ENCODE results near the gene PRM2. TPM values are rescaled to one million over a fixed set of nuclear protein-coding genes. Genes with fewer than 3 reads are reported as not detected.

The PRM2 gene
- total RNA-seq, 1 experiment from 2014 or later = not detected

DNA sequence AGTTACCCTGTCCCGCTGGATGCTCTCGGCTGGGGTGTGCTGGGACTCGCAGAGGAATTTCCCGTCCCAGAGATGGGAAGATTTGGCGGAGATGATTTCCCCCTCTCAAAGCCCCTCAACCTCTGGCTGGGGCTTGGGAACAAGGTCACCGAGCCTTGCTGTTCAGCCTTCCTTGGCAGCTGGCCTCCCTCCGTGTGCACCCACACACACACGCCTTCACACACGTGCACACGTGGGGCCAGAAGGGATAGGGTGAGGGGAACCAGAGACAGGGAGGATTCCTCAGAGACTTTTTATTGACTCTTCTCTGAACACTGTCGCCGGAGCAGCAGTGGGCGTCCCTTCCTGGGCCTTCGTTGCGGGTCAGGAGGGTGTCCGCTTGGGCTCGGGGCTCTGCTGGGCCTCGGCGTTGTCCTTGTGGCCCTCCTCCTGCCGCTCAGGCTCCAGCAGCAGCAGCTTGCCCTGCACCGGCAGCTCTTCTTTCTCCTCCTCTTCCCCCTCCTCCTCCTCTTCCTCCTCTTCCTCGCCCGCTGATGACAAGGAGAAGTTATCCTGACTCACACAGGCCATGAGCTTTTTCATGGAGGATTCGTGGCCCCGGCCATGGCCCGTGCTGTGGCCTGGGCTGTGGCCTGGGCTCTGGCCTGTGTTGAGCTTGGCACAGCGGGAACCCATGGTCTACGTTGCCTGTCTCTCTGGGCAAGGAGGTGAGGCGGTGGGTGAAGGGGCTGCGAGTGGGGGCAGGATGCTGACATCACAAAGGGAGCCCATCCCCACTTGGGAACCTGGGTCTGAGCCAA, 3.2 kb downstream of the PRM2 start, which contains the start of gene PRM3:
Gene PRM3, minus strand, starts transcription at position 709 of the 800 bp plus-strand sequence. Its CDS starts 34 bp downstream, at position 675.
- DNase-seq (ENCODE audit: low read depth) = no peak
- in situ Hi-C loops (cut with HindIII; ENCODE audit: low pct_unique_long_range_greater_than_20kb, low sequenced_read_pairs) = no loop called here

DNA sequence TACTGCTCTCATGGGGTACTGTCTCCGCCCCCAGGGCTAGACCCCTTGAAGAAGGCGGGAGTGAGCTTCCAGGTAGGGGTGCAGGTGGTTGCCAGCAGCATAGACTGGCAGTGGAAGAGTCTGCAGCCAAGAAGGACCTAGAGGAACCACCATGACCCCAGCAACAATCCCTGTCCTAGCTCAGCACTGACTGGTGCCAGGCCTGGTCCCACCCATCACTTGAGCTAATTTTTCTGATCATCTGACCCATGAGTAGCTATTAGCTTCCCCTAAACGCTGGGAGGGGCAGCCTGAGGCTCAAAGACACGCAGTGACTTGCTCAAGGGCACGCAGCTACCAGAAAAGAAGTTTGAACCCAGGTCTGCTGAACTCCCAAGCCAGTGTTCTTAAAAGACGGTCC, 3.8 kb downstream of the PRM2 start:
- DNase-seq (ENCODE audit: low read depth) = no peak
- in situ Hi-C loops (cut with HindIII; ENCODE audit: low pct_unique_long_range_greater_than_20kb, low sequenced_read_pairs) = no loop called here

DNA sequence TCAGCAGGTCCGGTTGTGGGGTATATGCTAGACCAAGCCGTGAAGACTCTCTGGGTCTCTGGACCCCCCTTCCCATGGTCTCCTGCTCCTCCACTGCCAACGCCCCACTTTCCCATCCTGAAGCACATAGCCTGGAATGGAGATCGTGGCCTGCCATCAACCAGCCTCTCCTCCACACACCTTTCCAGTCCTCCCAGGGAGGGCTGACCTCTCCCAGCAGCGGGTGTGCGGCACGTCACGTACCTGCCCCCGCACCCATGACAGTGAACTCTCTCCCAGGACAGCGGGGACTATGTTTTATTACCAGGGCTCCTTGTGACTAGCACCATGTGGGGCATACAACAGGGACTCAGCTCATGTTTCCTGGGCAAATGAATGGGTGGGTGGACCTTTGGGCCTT, 4.7 kb downstream of the PRM2 start:
- in situ Hi-C loops (cut with HindIII; ENCODE audit: low pct_unique_long_range_greater_than_20kb, low sequenced_read_pairs) = no loop called here
- no peak for DNase-seq (ENCODE audit: low read depth)

DNA sequence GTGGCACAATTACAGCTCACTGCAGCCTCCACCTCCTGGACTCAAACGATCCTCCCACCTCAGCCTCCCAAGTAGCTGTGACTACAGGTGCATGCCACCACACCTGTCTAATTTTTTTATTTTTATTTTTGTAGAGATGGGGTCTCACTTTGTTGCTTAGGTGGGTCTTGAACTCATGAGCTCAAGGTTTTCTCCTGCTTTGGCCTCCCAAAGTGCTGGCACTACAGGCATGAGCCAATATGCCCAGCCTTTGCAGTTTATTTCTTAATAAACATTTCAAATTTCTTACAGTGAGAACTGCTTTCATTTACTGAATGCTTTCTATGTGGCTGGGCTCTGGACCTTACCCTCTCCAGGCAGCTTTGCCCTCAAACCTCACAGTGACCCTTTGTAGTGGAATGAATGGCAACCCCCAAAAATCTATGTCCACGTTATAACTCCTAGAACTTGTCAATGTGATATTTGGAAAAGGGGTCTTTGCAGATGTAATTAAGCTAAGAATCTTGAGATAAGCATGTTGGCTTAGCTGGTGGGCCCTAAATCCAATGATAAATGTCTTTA, 5.6 kb downstream of the PRM2 start:
- DNase-seq (ENCODE audit: low read depth) = no peak
- in situ Hi-C loops (cut with HindIII; ENCODE audit: low pct_unique_long_range_greater_than_20kb, low sequenced_read_pairs) = no loop called here

DNA sequence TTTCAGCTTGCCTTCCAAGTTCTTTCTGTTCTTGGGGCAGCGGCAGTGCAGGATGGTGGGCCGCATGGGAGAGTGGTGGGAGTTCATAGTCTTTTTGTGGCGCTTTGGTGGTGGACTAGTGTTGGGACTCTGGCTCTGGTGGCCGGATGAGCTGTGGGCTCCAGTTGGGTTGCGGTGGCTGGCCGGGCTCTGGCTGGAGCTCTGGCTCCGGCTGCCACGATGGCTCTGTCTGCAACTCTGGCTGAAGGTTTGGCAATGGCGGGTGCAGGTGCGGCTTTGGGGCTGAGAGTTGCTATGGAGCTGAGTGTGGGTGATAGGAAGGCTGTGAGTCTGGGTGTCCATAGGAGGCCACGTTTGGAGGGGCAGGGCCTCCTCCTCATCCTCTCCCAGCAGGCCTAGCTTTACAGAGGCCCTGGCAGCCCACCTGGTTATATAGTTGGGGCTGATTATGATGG, 7.3 kb downstream of the PRM2 start, which contains the start of gene TNP2:
Gene TNP2, minus strand, starts transcription at position 405 of the 455 bp plus-strand sequence. Its CDS starts 63 bp downstream, at position 342.
- in situ Hi-C loops (cut with HindIII; ENCODE audit: low pct_unique_long_range_greater_than_20kb, low sequenced_read_pairs) = no loop called here
- DNase-seq (ENCODE audit: low read depth) = no peak

DNA sequence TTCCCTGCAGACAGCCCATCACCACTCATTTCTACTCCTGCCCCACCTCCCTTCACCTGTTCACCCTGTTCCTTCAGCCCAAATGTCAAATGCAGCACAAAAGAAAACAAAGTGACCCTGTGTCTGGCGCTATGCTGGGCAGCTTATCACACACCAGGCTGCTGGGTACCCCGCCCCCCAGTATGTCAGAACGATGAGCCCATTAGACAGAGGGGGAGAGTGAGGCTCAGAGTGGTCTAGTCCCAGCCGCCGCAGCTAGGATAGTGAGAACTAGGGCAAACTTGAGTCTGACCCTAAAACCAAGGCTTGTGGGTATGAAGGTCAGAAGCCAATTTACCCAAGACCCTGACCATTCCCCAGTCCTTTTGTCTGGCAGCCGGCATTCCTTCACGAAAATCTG, 11.2 kb downstream of the PRM2 start:
- no peak for DNase-seq (ENCODE audit: low read depth)
- in situ Hi-C loops (cut with HindIII; ENCODE audit: low pct_unique_long_range_greater_than_20kb, low sequenced_read_pairs) = no loop called here

DNA sequence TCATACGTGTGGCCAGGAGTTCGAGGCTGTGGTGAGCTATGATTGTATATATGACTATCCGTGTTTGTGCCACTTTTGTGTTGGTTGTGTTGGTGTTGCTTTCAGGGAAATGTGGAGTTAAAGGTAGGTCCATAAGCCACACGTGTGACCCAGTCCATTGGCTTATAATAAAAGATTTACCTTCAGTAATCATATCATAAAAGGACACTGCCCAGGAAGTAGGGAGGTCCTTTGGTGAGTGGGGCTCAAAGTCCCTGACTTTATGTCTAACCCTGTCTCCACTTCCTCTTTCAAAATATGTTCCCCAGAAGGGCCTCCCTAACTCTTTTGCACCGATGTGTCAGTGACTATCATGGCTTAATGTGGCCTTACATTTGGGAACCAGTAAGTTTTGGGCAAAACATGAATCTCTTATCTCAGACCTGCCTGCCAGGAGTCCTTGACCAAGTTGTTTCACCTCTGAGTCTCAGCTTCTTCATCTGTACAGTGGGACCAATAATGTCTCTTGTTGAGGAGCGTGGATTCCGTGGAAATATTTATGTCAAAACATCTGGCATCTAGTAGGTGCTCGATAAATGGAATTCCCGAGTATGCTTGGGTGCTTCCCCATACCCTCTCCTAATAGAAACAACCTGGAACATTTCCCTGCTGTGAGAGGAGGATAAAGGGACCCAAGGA, 12.0 kb downstream of the PRM2 start:
- in situ Hi-C loops (cut with HindIII; ENCODE audit: low pct_unique_long_range_greater_than_20kb, low sequenced_read_pairs) = no loop called here

DNA sequence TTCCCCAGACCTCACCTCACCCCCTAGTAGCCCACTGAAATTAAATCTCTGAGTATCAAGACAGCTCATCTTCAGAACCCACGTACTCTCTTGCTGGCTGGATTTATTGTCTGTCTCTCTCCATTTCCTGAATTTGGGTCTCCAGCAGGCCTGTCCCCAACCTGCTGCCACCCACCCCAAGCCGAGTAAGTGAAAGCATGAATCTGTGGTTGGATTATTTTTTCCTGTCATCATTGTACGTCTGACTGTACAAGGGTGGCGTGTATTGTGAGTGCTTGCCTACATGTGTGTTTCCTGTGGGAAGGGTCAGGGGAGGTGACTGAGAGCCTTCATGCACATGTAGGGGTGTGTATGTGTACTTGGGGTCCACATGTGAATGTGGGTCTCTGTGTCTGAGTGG, 12.5 kb downstream of the PRM2 start:
- in situ Hi-C loops (cut with HindIII; ENCODE audit: low pct_unique_long_range_greater_than_20kb, low sequenced_read_pairs) = no loop called here

More for the DNA sequence above, 12.0 kb downstream of the PRM2 start:
- no peak for DNase-seq (ENCODE audit: low read depth)

DNA sequence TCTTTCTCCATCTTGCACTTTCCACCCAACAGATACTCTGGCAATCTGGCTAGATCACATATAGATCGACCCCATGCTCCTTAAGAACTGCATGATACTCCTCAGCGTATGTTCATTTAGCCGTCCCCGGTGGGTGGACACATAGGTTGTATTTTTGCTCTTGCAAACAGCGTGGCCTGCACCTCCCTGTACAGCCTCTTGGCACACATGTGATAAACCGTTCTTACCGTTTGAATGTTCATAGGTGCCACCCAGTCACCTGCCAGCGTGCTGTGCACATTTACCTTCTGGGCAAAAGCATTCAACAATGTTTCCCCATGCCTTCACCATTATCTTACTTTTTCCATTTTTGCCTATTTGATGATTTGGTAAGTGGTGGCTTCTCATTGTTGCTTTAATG, 13.4 kb downstream of the PRM2 start:
- in situ Hi-C loops (cut with HindIII; ENCODE audit: low pct_unique_long_range_greater_than_20kb, low sequenced_read_pairs) = no loop called here
- DNase-seq (ENCODE audit: low read depth) = no peak

More for the DNA sequence above, 12.5 kb downstream of the PRM2 start:
- DNase-seq (ENCODE audit: low read depth) = no peak

DNA sequence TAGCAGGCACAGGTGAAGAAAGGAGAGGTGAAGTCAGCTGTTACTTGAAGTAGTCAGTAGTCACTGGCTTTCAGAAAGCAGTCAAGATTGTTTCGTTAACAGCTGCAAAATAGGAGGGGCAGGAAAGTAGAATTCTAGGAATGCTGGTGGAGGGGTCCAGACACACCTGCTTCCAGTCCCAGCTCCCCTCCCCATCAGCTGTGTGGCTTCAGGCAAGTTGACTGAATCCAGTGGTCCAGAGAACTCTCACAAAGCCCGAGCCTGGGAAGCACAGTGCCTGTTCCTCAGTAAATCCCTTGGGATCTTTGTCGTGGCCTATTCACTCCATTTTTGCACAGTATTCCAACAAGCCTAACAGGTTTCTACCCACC, 15.7 kb downstream of the PRM2 start:
- no peak for DNase-seq (ENCODE audit: low read depth)
- in situ Hi-C loops (cut with HindIII; ENCODE audit: low pct_unique_long_range_greater_than_20kb, low sequenced_read_pairs) = no loop called here

DNA sequence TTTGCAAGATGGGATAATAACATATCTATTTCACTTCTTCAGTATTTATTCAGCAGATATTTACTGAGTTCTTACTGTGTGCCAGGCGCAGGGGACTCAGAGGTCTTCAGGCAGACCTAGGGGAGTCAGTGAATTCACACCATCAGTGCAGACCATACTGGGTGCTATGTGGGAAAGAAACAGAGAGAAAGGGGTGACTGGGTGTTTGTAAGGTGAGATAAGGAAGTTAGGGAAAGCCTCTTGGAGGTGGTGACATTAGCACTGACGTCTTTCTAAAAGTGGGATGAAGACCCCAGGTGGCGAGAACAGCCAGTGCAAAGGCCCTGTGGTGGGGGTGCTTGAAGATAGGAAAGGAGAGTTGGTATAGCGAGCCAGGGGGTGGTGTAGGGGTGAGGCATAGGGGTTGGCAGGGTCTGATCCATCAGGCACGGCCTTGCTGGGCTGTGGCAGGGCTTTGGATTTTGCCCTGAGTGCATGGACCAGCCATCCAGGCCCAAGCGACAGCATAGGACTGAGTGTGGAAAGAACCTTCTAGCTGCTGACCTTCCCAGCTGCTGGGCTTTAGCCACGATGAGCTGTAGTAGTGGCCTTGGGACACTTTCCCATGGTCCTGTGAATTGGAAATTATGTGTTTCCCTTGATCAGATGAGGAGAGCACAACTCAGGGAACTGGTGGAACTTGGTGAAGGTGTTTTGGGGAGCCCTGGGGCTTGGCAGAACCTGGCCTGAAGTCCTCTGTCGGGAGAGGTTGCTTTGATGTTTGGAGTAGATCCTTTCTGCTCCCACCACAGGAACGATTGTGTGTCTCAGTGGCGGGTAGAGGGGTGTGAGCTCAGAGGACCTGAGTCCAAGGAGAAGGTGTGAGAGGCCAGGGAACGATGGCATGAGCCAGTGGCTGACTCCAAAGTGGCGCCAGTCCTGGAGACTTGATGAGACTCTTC, 16.4 kb downstream of the PRM2 start:
- no peak for DNase-seq (ENCODE audit: low read depth)
- in situ Hi-C loops (cut with HindIII; ENCODE audit: low pct_unique_long_range_greater_than_20kb, low sequenced_read_pairs) = no loop called here

DNA sequence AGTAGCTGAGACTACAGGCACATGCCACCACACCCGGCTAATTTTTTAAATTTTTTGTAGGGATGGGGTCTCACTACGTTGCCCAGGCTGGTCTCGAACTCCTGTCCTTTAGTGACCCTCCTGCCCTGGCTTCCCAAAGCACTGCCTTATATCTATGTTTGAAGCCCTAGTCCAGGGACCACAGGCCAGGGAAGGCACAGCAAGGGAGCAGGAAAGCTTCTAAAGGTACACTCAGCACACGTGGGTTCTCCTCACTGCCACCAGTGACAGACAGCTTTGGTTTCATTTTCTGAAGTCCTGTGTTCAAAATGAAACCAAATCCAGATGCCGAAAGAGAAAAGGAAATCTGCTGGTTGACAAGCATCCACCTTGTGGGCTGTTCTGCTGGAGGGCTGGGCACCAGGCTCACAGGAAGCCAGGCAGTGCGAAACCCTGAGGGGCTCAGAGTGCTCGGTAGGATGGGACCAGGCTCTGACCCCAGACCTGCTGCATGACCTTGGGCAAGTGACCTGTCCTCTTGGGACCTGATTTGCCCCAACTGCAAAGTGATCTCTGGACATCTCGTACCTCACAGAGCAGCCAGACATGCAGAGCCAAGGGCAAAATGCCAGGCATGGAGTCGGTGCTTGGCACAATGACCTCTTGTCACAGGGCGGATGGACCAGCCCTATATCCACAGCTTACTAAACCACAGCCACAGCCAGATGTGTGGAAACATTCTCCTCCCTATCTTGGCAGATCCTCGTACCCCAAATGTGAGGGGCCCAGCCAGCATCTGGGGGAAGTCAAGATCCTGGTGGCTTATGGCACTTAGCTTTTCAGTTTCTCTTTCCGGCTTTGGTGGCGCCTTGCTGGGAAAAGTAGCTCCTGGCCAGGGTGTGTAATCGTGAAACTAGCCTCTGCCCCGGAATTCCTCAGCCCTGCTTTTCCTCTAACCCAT, 17.5 kb downstream of the PRM2 start:
- in situ Hi-C loops (cut with HindIII; ENCODE audit: low pct_unique_long_range_greater_than_20kb, low sequenced_read_pairs) = no loop called here
- no peak for DNase-seq (ENCODE audit: low read depth)

DNA sequence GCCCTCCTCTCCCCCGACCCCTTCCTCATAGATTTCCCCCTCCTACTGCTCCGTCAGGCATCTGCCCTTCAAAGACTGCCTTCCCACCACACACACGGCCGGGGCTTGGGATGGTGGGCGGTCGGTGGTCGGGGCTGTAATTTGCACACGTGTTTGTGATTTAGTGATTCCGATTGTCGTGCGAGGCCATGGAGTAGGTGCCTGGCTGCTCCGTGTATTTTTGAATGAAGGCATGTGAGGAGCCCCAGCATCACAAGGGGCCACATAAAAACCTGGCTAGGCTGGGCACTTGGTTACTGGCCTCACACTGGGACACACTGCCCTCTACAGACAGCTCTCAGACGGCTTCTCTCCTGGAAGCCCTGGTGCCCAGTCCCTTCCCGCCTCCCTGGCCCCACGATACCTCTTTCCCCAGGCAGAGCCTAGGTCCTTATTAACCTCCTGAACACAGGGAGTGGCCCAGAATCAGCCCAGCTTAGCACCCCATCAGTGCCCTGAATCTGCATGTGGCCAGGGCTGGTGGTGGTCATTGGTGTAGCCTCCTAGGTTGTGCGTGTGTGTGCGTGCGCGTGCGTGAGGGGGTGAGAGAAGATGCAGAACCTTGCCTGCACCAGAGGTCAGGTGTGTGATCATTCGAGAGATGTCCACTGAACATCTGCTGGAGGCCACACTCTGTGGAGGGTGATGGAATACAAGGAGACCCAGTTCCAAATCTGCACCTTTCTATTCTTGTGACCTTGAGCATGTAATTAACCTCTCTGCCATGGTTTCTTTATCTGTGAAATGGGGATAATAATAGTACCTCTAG, 18.9 kb downstream of the PRM2 start:
- DNase-seq (ENCODE audit: low read depth) = peak; percentile 77
- in situ Hi-C loops (cut with HindIII; ENCODE audit: low pct_unique_long_range_greater_than_20kb, low sequenced_read_pairs) = no loop called here

DNA sequence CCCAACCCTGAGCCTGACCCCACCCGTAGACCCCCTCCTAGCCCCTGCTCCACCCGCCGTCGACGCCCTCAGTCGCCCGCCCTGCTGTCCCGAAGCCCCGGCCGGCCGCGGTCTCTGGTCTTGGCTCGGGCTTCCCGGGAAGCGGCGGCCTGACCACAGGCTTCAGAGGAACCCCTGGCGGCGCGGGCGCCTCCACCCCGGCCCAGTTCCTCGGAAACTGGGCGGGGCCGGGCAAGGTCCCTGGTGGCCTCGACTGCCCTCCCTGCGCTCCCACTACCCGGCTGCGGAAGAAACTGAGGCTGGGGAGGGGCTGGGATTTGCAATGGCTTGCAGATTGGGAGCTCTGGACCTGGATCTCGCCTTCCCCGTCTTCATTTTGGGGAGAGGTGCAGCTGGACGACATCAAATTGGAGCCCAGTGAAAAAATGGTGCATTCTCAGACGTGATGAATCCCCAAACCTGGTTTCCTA, 19.6 kb downstream of the PRM2 start:
- in situ Hi-C loops (cut with HindIII; ENCODE audit: low pct_unique_long_range_greater_than_20kb, low sequenced_read_pairs) = no loop called here
- DNase-seq (ENCODE audit: low read depth) = peak; percentile 58

DNA sequence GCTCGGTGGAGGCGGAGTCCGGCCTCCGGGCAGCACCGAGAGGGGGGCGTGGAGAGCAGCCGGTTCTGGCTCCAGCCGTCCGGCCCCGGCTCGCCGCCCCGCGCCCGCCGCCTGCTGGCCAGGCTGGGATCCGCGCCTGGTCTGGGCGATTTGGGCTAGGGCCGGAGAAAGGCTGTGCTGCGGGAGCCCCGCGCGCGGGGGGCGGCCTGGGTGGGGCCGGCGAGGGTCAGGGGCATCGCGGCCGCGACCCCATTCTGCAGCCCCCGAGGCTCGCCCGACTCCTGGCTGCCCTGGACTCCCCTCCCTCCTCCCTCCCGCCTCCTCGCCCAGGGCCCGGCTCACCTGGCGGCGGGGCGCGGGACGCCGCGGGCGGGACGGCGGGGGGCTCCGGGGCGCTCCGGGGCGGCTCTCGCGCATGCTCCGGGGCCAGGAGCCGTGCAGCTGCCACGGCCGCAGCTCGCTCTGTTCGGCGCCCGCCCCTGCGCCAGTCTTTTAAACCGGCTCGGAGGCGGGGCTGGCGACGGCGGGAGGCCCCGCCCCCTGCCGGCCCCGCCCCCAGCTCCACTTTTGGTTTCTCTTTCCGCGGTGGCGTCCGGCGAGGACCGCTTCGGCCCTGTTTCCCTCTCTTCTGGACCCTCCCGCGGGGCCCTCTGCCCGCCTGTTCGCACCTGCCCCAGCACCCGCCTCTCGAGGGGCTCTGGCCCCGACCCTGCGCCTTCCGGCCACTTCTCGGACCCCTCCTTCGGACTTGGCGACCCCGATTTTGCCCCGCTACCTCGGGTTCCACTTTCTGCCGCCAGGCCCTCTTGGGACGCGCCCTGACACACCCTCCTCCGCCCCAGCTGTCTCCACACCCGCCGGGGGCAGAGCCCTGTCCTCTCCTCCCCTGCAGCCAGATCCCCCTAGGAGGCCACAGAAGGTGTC, 20.3 kb downstream of the PRM2 start, which contains the start of gene SOCS1:
Gene SOCS1, minus strand, starts transcription at position 468 of the 924 bp plus-strand sequence. CDS start 726 bp downstream, outside the sequence.
- in situ Hi-C loops (cut with HindIII; ENCODE audit: low pct_unique_long_range_greater_than_20kb, low sequenced_read_pairs) = no loop called here

More for the DNA sequence above, 20.3 kb downstream of the PRM2 start, which contains the start of gene SOCS1:
- peak; percentile 86 for DNase-seq (ENCODE audit: low read depth)

Measured in Caki2 (cell line).